ENCODE data around the gene PPP4R3A. TPM values are rescaled to one million over a fixed set of nuclear protein-coding genes. Genes with fewer than 3 reads are reported as not detected.

PPP4R3A gene
- total and polyA plus RNA-seq, 12 donors: 32.2 to 60.6 (median 41.0) TPM

- Histone ChIP-seq H3K36me3 (no peaks in the 10 kb centered on the region), H3K27ac (no peak overlapping the region), H3K4me1 (no peaks in the 10 kb centered on the region), H3K9me3 (peaks cover 0 to 5% (median 0%) of the 10 kb centered on the region in 11 donors), H3K27me3 (peaks cover 0 to 3% (median 0%) of the 10 kb centered on the region in 7 donors), H3K4me3 (no peak overlapping the region)
- ATAC-seq (no peak), DNase-seq (no peak)
- intact Hi-C loops (cut with DNase I): no loop called here
- WGBS, 2 donors: 87 to 92% methylated on average over 6 of the region's 6 CpGs
- TF ChIP-seq CTCF (IDR thresholded peaks at IDR 0.05): no peak
Observed at GRCh38 chr14:91519239-91520036, 9.3 kb upstream of the PPP4R3A start.

- Histone ChIP-seq H3K4me3 (no peak overlapping the region), H3K4me1 (no peaks in the 10 kb centered on the region), H3K27me3 (peaks cover 0 to 4% (median 0%) of the 10 kb centered on the region in 7 donors), H3K36me3 (no peaks in the 10 kb centered on the region), H3K9me3 (peaks cover 0 to 5% (median 0%) of the 10 kb centered on the region in 11 donors), H3K27ac (no peak overlapping the region)
- intact Hi-C loops (cut with DNase I): no loop called here
- no peak for TF ChIP-seq CTCF (IDR thresholded peaks at IDR 0.05)
- DNase-seq (no peak), ATAC-seq (no peak)
- WGBS, 2 donors: 76% methylated on average over 7 of the region's 7 CpGs
Observed at GRCh38 chr14:91516663-91517388, 6.7 kb upstream of the PPP4R3A start.

- DNase-seq (no peak), ATAC-seq (no peak)
- intact Hi-C loops (cut with DNase I): no loop called here
- no peak overlapping the region for H3K27ac ChIP-seq
- H3K27me3 ChIP-seq: peaks cover 0 to 4% (median 0%) of the 10 kb centered on the region in 7 donors
- peaks cover 0 to 6% (median 3%) of the 10 kb centered on the region in 9 donors for H3K4me1 ChIP-seq
- H3K4me3 ChIP-seq: no peak overlapping the region
- no peaks in the 10 kb centered on the region for H3K36me3 ChIP-seq
- 77 to 81% methylated on average over 7 of the region's 7 CpGs for WGBS, 2 donors
- no peak for TF ChIP-seq CTCF (IDR thresholded peaks at IDR 0.05)
- H3K9me3 ChIP-seq: peaks cover 0 to under 1% (median 0%) of the 10 kb centered on the region in 11 donors
Observed at GRCh38 chr14:91515979-91516378, 5.9 kb upstream of the PPP4R3A start.

GRCh38 chr14:91511043-91511383 is 903 bp upstream of the PPP4R3A start:
- intact Hi-C loops (cut with DNase I): no loop called here
- peak overlapping the region; percentile 75 to 96 (median 92) for H3K4me3 ChIP-seq
- WGBS, 2 donors: 35 to 37% methylated on average over 9 of the region's 9 CpGs
- no peak for TF ChIP-seq CTCF (IDR thresholded peaks at IDR 0.05)
- H3K9me3 ChIP-seq: no peaks in the 10 kb centered on the region
- peaks cover 0 to 4% (median 0%) of the 10 kb centered on the region in 7 donors for H3K27me3 ChIP-seq
- peak overlapping the region; percentile 97 to 100 (median 99) for H3K27ac ChIP-seq
- DNase-seq (no peak), ATAC-seq (no peak)
- peaks cover 0 to 11% (median 0%) of the 10 kb centered on the region in 9 donors for H3K36me3 ChIP-seq
- peaks cover 3 to 35% (median 23%) of the 10 kb centered on the region in 9 donors for H3K4me1 ChIP-seq
